Measurements from ENCODE around the gene PMPCA.
"Not testable (repeated sequence)": the region's sequence is repeated elsewhere in the genome, so short reads cannot be mapped to it uniquely, and the experiment has no call there.

The PMPCA gene

GRCh38 chr9:136423432-136424146, 13.1 kb downstream of the PMPCA start:
- Mint-ChIP-seq H3K9me3 (no peaks in the 10 kb centered on the region), H3K27me3 (no peaks in the 10 kb centered on the region), H3K4me3 (no peak overlapping the region), H3K36me3 (peaks cover 38% of the 10 kb centered on the region in 2 donors), H3K27ac (peak overlapping the region; percentile 25), H3K4me1 (peaks cover 4 to 6% of the 10 kb centered on the region in 2 donors)
- DNase-seq = no peak
- ATAC-seq (replicated peaks) = no peak

GRCh38 chr9:136424750-136425362, 14.4 kb downstream of the PMPCA start:
- peak overlapping the region; percentile 91 for H3K27ac Mint-ChIP-seq
- DNase-seq = no peak

GRCh38 chr9:136425367-136425766, 14.9 kb downstream of the PMPCA start:
- Mint-ChIP-seq H3K36me3 (peaks cover 39 to 47% of the 10 kb centered on the region in 2 donors), H3K27ac (peak overlapping the region; percentile 91)
- H3K9me3 Mint-ChIP-seq; H3K27me3 Mint-ChIP-seq; ATAC-seq (replicated peaks); H3K4me1 Mint-ChIP-seq; DNase-seq; H3K4me3 Mint-ChIP-seq: not testable (repeated sequence)

More at GRCh38 chr9:136424750-136425362, 14.4 kb downstream of the PMPCA start:
- ATAC-seq (replicated peaks) = no peak
- no peaks in the 10 kb centered on the region for H3K9me3 Mint-ChIP-seq
- H3K36me3 Mint-ChIP-seq = peaks cover 34 to 43% of the 10 kb centered on the region in 2 donors
- H3K4me1 Mint-ChIP-seq = peaks cover 4 to 6% of the 10 kb centered on the region in 2 donors
- no peaks in the 10 kb centered on the region for H3K27me3 Mint-ChIP-seq
- H3K4me3 Mint-ChIP-seq = no peak overlapping the region

GRCh38 chr9:136426787-136427186, 16.3 kb downstream of the PMPCA start:
- ATAC-seq (replicated peaks) = no peak
- no peak overlapping the region for H3K27ac Mint-ChIP-seq
- peaks cover 37 to 39% of the 10 kb centered on the region in 2 donors for H3K36me3 Mint-ChIP-seq
- H3K9me3 Mint-ChIP-seq = no peaks in the 10 kb centered on the region
- H3K4me1 Mint-ChIP-seq = peaks cover 2 to 6% of the 10 kb centered on the region in 2 donors
- no peak overlapping the region for H3K4me3 Mint-ChIP-seq
- no peaks in the 10 kb centered on the region for H3K27me3 Mint-ChIP-seq
- no peak for DNase-seq

GRCh38 chr9:136429075-136429628, 18.7 kb downstream of the PMPCA start:
- H3K27ac Mint-ChIP-seq = no peak overlapping the region
- ATAC-seq (replicated peaks) (no peak), DNase-seq (no peak)
- peaks cover 25 to 33% of the 10 kb centered on the region in 2 donors for H3K36me3 Mint-ChIP-seq
- H3K4me3 Mint-ChIP-seq = no peak overlapping the region
- no peaks in the 10 kb centered on the region for H3K9me3 Mint-ChIP-seq
- peaks cover 2 to 6% of the 10 kb centered on the region in 2 donors for H3K4me1 Mint-ChIP-seq
- no peaks in the 10 kb centered on the region for H3K27me3 Mint-ChIP-seq

- Mint-ChIP-seq H3K4me3 (no peak overlapping the region), H3K27ac (no peak overlapping the region), H3K4me1 (peaks cover 2 to 5% of the 10 kb centered on the region in 2 donors), H3K27me3 (no peaks in the 10 kb centered on the region), H3K9me3 (no peaks in the 10 kb centered on the region), H3K36me3 (peaks cover 25 to 32% of the 10 kb centered on the region in 2 donors)
- ATAC-seq (replicated peaks) (no peak), DNase-seq (no peak)
Observed at GRCh38 chr9:136429683-136430491, 19.4 kb downstream of the PMPCA start.

- peaks cover 19 to 24% of the 10 kb centered on the region in 2 donors for H3K36me3 Mint-ChIP-seq
- DNase-seq = no peak
- no peak overlapping the region for H3K4me3 Mint-ChIP-seq
- no peak for ATAC-seq (replicated peaks)
- H3K9me3 Mint-ChIP-seq = no peaks in the 10 kb centered on the region
- no peak overlapping the region for H3K27ac Mint-ChIP-seq
- no peaks in the 10 kb centered on the region for H3K4me1 Mint-ChIP-seq
- no peaks in the 10 kb centered on the region for H3K27me3 Mint-ChIP-seq
Observed at GRCh38 chr9:136430588-136431234, 20.3 kb downstream of the PMPCA start.

GRCh38 chr9:136431782-136432350, 21.4 kb downstream of the PMPCA start:
- no peak for ATAC-seq (replicated peaks)
- Mint-ChIP-seq H3K4me1 (peaks cover 2 to 8% of the 10 kb centered on the region in 2 donors), H3K27ac (no peak overlapping the region), H3K27me3 (no peaks in the 10 kb centered on the region), H3K9me3 (no peaks in the 10 kb centered on the region), H3K4me3 (no peak overlapping the region), H3K36me3 (peaks cover 18 to 26% of the 10 kb centered on the region in 2 donors)
- DNase-seq = no peak

GRCh38 chr9:136432591-136432990, 22.1 kb downstream of the PMPCA start:
- DNase-seq (no peak), ATAC-seq (replicated peaks) (no peak)
- Mint-ChIP-seq H3K4me3 (no peak overlapping the region), H3K27ac (no peak overlapping the region), H3K27me3 (no peaks in the 10 kb centered on the region), H3K9me3 (no peaks in the 10 kb centered on the region), H3K4me1 (peaks cover 9 to 15% of the 10 kb centered on the region in 2 donors), H3K36me3 (peaks cover 20 to 25% of the 10 kb centered on the region in 2 donors)

GRCh38 chr9:136433043-136433715, 22.7 kb downstream of the PMPCA start:
- Mint-ChIP-seq H3K4me1 (peaks cover 15 to 17% of the 10 kb centered on the region in 2 donors), H3K9me3 (no peaks in the 10 kb centered on the region), H3K27me3 (no peaks in the 10 kb centered on the region), H3K4me3 (no peak overlapping the region), H3K27ac (no peak overlapping the region), H3K36me3 (peaks cover 20 to 25% of the 10 kb centered on the region in 2 donors)
- no peak for ATAC-seq (replicated peaks)
- no peak for DNase-seq

GRCh38 chr9:136433849-136434579, 23.6 kb downstream of the PMPCA start:
- Mint-ChIP-seq H3K9me3 (no peaks in the 10 kb centered on the region), H3K27ac (no peak overlapping the region), H3K27me3 (no peaks in the 10 kb centered on the region), H3K4me3 (no peak overlapping the region), H3K4me1 (peaks cover 17 to 19% of the 10 kb centered on the region in 2 donors), H3K36me3 (peaks cover 16 to 20% of the 10 kb centered on the region in 2 donors)
- ATAC-seq (replicated peaks) (no peak), DNase-seq (no peak)

- ATAC-seq (replicated peaks) (no peak), DNase-seq (no peak)
- Mint-ChIP-seq H3K9me3 (no peaks in the 10 kb centered on the region), H3K27ac (peak overlapping the region; percentile 31), H3K4me3 (no peak overlapping the region), H3K4me1 (peaks cover 17 to 19% of the 10 kb centered on the region in 2 donors), H3K27me3 (no peaks in the 10 kb centered on the region), H3K36me3 (peaks cover 12 to 19% of the 10 kb centered on the region in 2 donors)
Observed at GRCh38 chr9:136434580-136435169, 24.2 kb downstream of the PMPCA start.
